Smooth muscle cell (in vitro differentiated cells): ENCODE results near the gene ZNF534. TPM values are rescaled to one million over a fixed set of nuclear protein-coding genes. Genes with fewer than 3 reads are reported as not detected.
"Not testable (repeated sequence)": the region's sequence is repeated elsewhere in the genome, so short reads cannot be mapped to it uniquely, and the experiment has no call there.

Experiments
- DNase-seq: peaks from one replicate; lab custom pipeline; 2025; ENCODE audit not compliant: unreplicated experiment; lab: John Stamatoyannopoulos, UW
- H2AFZ ChIP-seq: fragments of 200-600 bp; sonication (generic); 2 replicates; pipeline ENCODE4 v1.6.0; 2016; ENCODE audit warnings: antibody characterized with exemption, low read depth, mild to moderate bottlenecking
- H3F3A ChIP-seq: fragments of 200-600 bp; sonication (generic); 2 replicates; pipeline ENCODE4 v1.6.0; 2017; ENCODE audit warnings: antibody characterized with exemption, low read depth
- H3K27ac ChIP-seq: fragments of 200-600 bp; sonication (generic); 2 replicates; pipeline ENCODE4 v1.5.1; 2016; ENCODE audit warnings: low read depth, mild to moderate bottlenecking
- H3K27me3 ChIP-seq: fragments of 200-600 bp; sonication (generic); 2 replicates; pipeline ENCODE4 v1.6.1; 2016; ENCODE audit warnings: low read depth, mild to moderate bottlenecking
- H3K36me3 ChIP-seq: fragments of 200-600 bp; sonication (generic); 2 replicates; pipeline ENCODE4 v1.5.1; 2016; ENCODE audit warnings: low read depth
- H3K4me1 ChIP-seq: fragments of 200-600 bp; sonication (generic); 2 replicates; pipeline ENCODE4 v1.5.1; 2016; ENCODE audit warnings: low read depth
- H3K4me2 ChIP-seq: fragments of 200-600 bp; sonication (generic); 2 replicates; pipeline ENCODE4 v1.6.0; 2016; ENCODE audit warnings: mild to moderate bottlenecking
- H3K4me3 ChIP-seq: fragments of 200-600 bp; sonication (generic); 2 replicates; pipeline ENCODE4 v1.5.1; 2016; ENCODE audit warnings: mild to moderate bottlenecking
- H3K79me2 ChIP-seq: fragments of 200-600 bp; sonication (generic); 2 replicates; pipeline ENCODE4 v1.6.0; 2016; ENCODE audit warnings: low read depth, mild to moderate bottlenecking
- H3K9ac ChIP-seq: fragments of 200-600 bp; sonication (generic); 2 replicates; pipeline ENCODE4 v1.6.0; 2016; ENCODE audit warnings: low read depth
- H3K9me3 ChIP-seq: fragments of 200-600 bp; sonication (generic); replicated peaks from 2 replicates; pipeline ENCODE4 v1.5.1; 2016; ENCODE audit warnings: low read depth
- H4K20me1 ChIP-seq: fragments of 200-600 bp; sonication (generic); 2 replicates; pipeline ENCODE4 v1.6.0; 2016; ENCODE audit warnings: low read depth
- WGBS: methylation state at CpG from one replicate; pipeline ENCODE4 v1.1.7; 2016; ENCODE audit warnings: low lambda C conversion rate; 5-methylcytosine and 5-hydroxymethylcytosine counted together
- polyA plus RNA-seq: library from polyadenylated mRNA; unstranded; fragments of >200 nt; fragmentation: Nextera tagmentation; extraction: Ambion mirVana; gene quantifications from 2 replicates; pipeline ENCODE4 v1.2.1, GENCODE V29; 2016
- small RNA-seq: library from RNA; depleted of rRNA; stranded (forward); fragments of <200 nt; gene quantifications from one replicate; pipeline ENCODE3, GENCODE V24; 2014
- total RNA-seq: library from RNA; depleted of rRNA; stranded (reverse); fragments of >200 nt; gene quantifications from 2 replicates; pipeline ENCODE4 v1.2.3, GENCODE V29; 2014
- TF ChIP-seq, protein P1 (sequence below): fragments of 200-600 bp; sonication (generic); IDR thresholded peaks from 2 replicates; pipeline ENCODE4 v1.5.1; 2017; ENCODE audit warnings: borderline replicate concordance, mild to moderate bottlenecking, antibody characterized with exemption; ENCODE audit not compliant: insufficient read depth, poor library complexity, severe bottlenecking

ZNF534 gene
- total and polyA plus RNA-seq, 2 experiments from 2014 or later: 0.23 TPM; not detected in 1

- H3K9ac ChIP-seq: no peak overlapping the region
- TF ChIP-seq, protein P1, sequence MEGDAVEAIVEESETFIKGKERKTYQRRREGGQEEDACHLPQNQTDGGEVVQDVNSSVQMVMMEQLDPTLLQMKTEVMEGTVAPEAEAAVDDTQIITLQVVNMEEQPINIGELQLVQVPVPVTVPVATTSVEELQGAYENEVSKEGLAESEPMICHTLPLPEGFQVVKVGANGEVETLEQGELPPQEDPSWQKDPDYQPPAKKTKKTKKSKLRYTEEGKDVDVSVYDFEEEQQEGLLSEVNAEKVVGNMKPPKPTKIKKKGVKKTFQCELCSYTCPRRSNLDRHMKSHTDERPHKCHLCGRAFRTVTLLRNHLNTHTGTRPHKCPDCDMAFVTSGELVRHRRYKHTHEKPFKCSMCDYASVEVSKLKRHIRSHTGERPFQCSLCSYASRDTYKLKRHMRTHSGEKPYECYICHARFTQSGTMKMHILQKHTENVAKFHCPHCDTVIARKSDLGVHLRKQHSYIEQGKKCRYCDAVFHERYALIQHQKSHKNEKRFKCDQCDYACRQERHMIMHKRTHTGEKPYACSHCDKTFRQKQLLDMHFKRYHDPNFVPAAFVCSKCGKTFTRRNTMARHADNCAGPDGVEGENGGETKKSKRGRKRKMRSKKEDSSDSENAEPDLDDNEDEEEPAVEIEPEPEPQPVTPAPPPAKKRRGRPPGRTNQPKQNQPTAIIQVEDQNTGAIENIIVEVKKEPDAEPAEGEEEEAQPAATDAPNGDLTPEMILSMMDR: no peak
- no peak for DNase-seq
- H3K4me3 ChIP-seq: no peak overlapping the region
- H3K4me2 ChIP-seq: no peak overlapping the region
- no peaks in the 10 kb centered on the region for H3K79me2 ChIP-seq
- no peaks in the 10 kb centered on the region for H3K4me1 ChIP-seq
- 92% methylated on average over 8 of the region's 8 CpGs for WGBS
- H4K20me1 ChIP-seq: no peaks in the 10 kb centered on the region
- H3K27ac ChIP-seq: no peak overlapping the region
- no peaks in the 10 kb centered on the region for H3F3A ChIP-seq
- no peaks in the 10 kb centered on the region for H3K36me3 ChIP-seq
- no peak overlapping the region for H2AFZ ChIP-seq
- H3K27me3 ChIP-seq: no peaks in the 10 kb centered on the region
- H3K9me3 ChIP-seq: no peaks in the 10 kb centered on the region
Measured at GRCh38 chr19:52498571-52498970, 69.6 kb downstream of the ZNF534 start.

DNA sequence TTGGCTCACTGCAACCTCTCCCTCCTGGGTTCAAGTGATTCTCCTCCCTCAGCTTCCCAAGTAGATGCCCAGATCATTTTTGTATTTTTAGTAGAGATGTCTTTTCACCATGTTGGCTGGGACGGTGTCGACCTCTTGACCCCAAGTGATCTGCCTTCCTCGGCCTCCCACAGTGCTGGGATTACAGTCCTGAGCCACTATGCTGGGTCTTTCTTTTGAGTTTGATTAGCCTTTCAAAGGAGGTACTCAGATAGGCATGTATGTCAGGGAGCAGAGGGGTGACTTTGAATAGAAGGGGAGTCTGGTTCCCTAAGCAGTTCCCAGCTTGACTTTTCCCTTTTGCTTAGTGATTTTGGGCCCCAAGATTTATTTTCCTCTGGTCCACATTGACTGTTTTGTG, 71.5 kb downstream of the ZNF534 start:
- not testable (repeated sequence) for H3K27me3 ChIP-seq, H3K4me3 ChIP-seq, H3K79me2 ChIP-seq, H4K20me1 ChIP-seq, H3K4me1 ChIP-seq, H3K36me3 ChIP-seq, H3K4me2 ChIP-seq, H3K9ac ChIP-seq, DNase-seq, H3K27ac ChIP-seq, H3F3A ChIP-seq, H2AFZ ChIP-seq, H3K9me3 ChIP-seq
- 26% methylated on average over 3 of the region's 3 CpGs for WGBS

- not testable (repeated sequence) for H3K4me1 ChIP-seq, H3K9ac ChIP-seq, H3K4me3 ChIP-seq, H4K20me1 ChIP-seq, H2AFZ ChIP-seq, H3K4me2 ChIP-seq, H3K27me3 ChIP-seq, H3K36me3 ChIP-seq, H3K27ac ChIP-seq, H3K79me2 ChIP-seq, H3F3A ChIP-seq, H3K9me3 ChIP-seq, DNase-seq
- 81% methylated on average over 12 of the region's 12 CpGs for WGBS
Measured at GRCh38 chr19:52500991-52501390, 72.0 kb downstream of the ZNF534 start.

Small RNA genes lying within 50 kb of the gene (small RNA-seq; reads per million reads assigned to genes)
- 0.16 reads per million for gene AC010332.1

Other genes with a start within 250 kb of the ZNF534 start
- gene PPP2R1A, start 239.1 kb upstream of the ZNF534 start, total RNA-seq: 121 and 160 TPM in 2 replicates
- 256 and 265 TPM in 2 replicates for gene PPP2R1A, start 239.1 kb upstream of the ZNF534 start, polyA plus RNA-seq
- 16.2 and 18.7 TPM in 2 replicates for gene ZNF766, start 159.6 kb upstream of the ZNF534 start, total RNA-seq
- gene ZNF766, start 159.6 kb upstream of the ZNF534 start, polyA plus RNA-seq: 15.6 and 24.9 TPM in 2 replicates
- gene ZNF480, start 132.0 kb upstream of the ZNF534 start, total RNA-seq: 7.4 and 7.5 TPM in 2 replicates
- 10.7 and 11.0 TPM in 2 replicates for gene ZNF480, start 132.0 kb upstream of the ZNF534 start, polyA plus RNA-seq
- gene ZNF610, start 92.9 kb upstream of the ZNF534 start, total RNA-seq: 6.0 and 16.0 TPM in 2 replicates
- 3.3 and 3.7 TPM in 2 replicates for gene ZNF610, start 92.9 kb upstream of the ZNF534 start, polyA plus RNA-seq
- gene ZNF880, start 59.2 kb upstream of the ZNF534 start, total RNA-seq: 19.7 and 25.3 TPM in 2 replicates
- gene ZNF880, start 59.2 kb upstream of the ZNF534 start, polyA plus RNA-seq: 21.9 and 26.1 TPM in 2 replicates
- 21.0 and 33.0 TPM in 2 replicates for gene ZNF528, start 31.3 kb upstream of the ZNF534 start, total RNA-seq
- 16.3 and 21.7 TPM in 2 replicates for gene ZNF528, start 31.3 kb upstream of the ZNF534 start, polyA plus RNA-seq
- gene ZNF578, start 24.4 kb downstream of the ZNF534 start, total RNA-seq: 0.04 and 0.99 TPM in 2 replicates
- gene ZNF578, start 24.4 kb downstream of the ZNF534 start, polyA plus RNA-seq: 0.12 TPM in 1 of 2 replicates, not detected in the other
- gene ZNF808, start 98.5 kb downstream of the ZNF534 start, total RNA-seq: 30.2 and 41.3 TPM in 2 replicates
- 1.3 and 3.7 TPM in 2 replicates for gene ZNF808, start 98.5 kb downstream of the ZNF534 start, polyA plus RNA-seq
- 10.0 and 11.3 TPM in 2 replicates for gene ZNF701, start 141.1 kb downstream of the ZNF534 start, total RNA-seq
- gene ZNF701, start 141.1 kb downstream of the ZNF534 start, polyA plus RNA-seq: 5.5 and 6.1 TPM in 2 replicates
- 53.2 and 60.0 TPM in 2 replicates for gene ZNF83, start 209.2 kb downstream of the ZNF534 start, total RNA-seq
- gene ZNF83, start 209.2 kb downstream of the ZNF534 start, polyA plus RNA-seq: 20.6 and 32.9 TPM in 2 replicates